Neural progenitor cell (in vitro differentiated cells): ENCODE results near the gene GGA3. TPM values are rescaled to one million over a fixed set of nuclear protein-coding genes. Genes with fewer than 3 reads are reported as not detected.
"Not testable (repeated sequence)": the region's sequence is repeated elsewhere in the genome, so short reads cannot be mapped to it uniquely, and the experiment has no call there.

Experiments
- DNase-seq: peaks from one replicate; pipeline ENCODE4 v3.0.0-alpha.2; 2016; ENCODE audit warnings: low spot score
- H2AFZ ChIP-seq: fragments of 200-600 bp; sonication (generic); replicated peaks from 2 replicates; pipeline ENCODE4 v1.6.1; 2016; ENCODE audit warnings: antibody characterized with exemption
- H3F3A ChIP-seq: fragments of 200-600 bp; sonication (generic); 2 replicates; pipeline ENCODE4 v1.6.1; 2016; ENCODE audit warnings: antibody characterized with exemption, low read depth
- H3K27ac ChIP-seq: fragments of 200-600 bp; sonication (generic); 2 replicates; pipeline ENCODE4 v1.5.1; 2016; ENCODE audit warnings: mild to moderate bottlenecking
- H3K27me3 ChIP-seq: fragments of 200-600 bp; sonication (generic); 2 replicates; pipeline ENCODE4 v1.6.1; 2016; ENCODE audit warnings: mild to moderate bottlenecking, moderate library complexity
- H3K36me3 ChIP-seq: fragments of 200-600 bp; sonication (generic); 2 replicates; pipeline ENCODE4 v1.5.1; 2016
- H3K4me1 ChIP-seq: fragments of 200-600 bp; sonication (generic); 2 replicates; pipeline ENCODE4 v1.6.1; 2016; ENCODE audit warnings: mixed run types
- H3K4me2 ChIP-seq: fragments of 200-600 bp; sonication (generic); 2 replicates; pipeline ENCODE4 v1.6.1; 2016
- H3K4me3 ChIP-seq: fragments of 200-600 bp; sonication (generic); 2 replicates; pipeline ENCODE4 v1.5.1; 2016
- H3K79me2 ChIP-seq: fragments of 200-600 bp; sonication (generic); 2 replicates; pipeline ENCODE4 v1.6.1; 2016; ENCODE audit warnings: low read depth
- H3K9ac ChIP-seq: fragments of 200-600 bp; sonication (generic); 2 replicates; pipeline ENCODE4 v1.6.1; 2016
- H3K9me3 ChIP-seq: fragments of 200-600 bp; sonication (generic); 2 replicates; pipeline ENCODE4 v1.5.1; 2016; ENCODE audit warnings: low read depth
- H4K20me1 ChIP-seq: fragments of 200-600 bp; sonication (generic); 2 replicates; pipeline ENCODE4 v1.6.1; 2016; ENCODE audit warnings: low read depth
- H3K27ac Mint-ChIP-seq: 3 replicates; pipeline ENCODE4 v1.8.0; 2021; ENCODE audit warnings: mixed read lengths
- H3K27me3 Mint-ChIP-seq: 2 replicates; pipeline ENCODE4 v1.8.0; 2022; ENCODE audit warnings: low read depth, mild to moderate bottlenecking, inconsistent platforms, moderate library complexity, mixed read lengths; ENCODE audit not compliant: insufficient read depth
- H3K36me3 Mint-ChIP-seq: 3 replicates; pipeline ENCODE4 v1.8.0; 2021; ENCODE audit warnings: mixed read lengths
- H3K4me1 Mint-ChIP-seq: 3 replicates; pipeline ENCODE4 v1.8.0; 2021; ENCODE audit warnings: mixed read lengths
- H3K4me3 Mint-ChIP-seq: 3 replicates; pipeline ENCODE4 v1.8.0; 2021; ENCODE audit warnings: mild to moderate bottlenecking, moderate library complexity, mixed read lengths
- H3K9me3 Mint-ChIP-seq: 3 replicates; pipeline ENCODE4 v1.8.0; 2020; ENCODE audit warnings: mixed read lengths
- EZH2 ChIP-seq: fragments of 200-600 bp; sonication (generic); IDR thresholded peaks from 2 replicates; pipeline ENCODE4 v1.6.1; 2017; ENCODE audit warnings: antibody characterized with exemption, mild to moderate bottlenecking, moderate library complexity
- EZH2phosphoT487 ChIP-seq: fragments of 200-600 bp; sonication (generic); IDR thresholded peaks from 2 replicates; pipeline ENCODE4 v1.6.1; 2017; ENCODE audit warnings: antibody characterized with exemption
- total RNA-seq: library from RNA; depleted of rRNA; stranded (reverse); fragments of >200 nt; gene quantifications from 2 replicates; pipeline ENCODE4 v1.2.3, GENCODE V29; 2015; ENCODE audit warnings: low replicate concordance
- TF ChIP-seq, protein P1 (sequence below): fragments of 200-600 bp; sonication (generic); IDR thresholded peaks from 2 replicates; pipeline ENCODE4 v1.5.1; 2017; ENCODE audit warnings: antibody characterized with exemption, mild to moderate bottlenecking

The GGA3 gene
- total RNA-seq, 1 donor from 2014 or later, result 28.0 TPM

DNA sequence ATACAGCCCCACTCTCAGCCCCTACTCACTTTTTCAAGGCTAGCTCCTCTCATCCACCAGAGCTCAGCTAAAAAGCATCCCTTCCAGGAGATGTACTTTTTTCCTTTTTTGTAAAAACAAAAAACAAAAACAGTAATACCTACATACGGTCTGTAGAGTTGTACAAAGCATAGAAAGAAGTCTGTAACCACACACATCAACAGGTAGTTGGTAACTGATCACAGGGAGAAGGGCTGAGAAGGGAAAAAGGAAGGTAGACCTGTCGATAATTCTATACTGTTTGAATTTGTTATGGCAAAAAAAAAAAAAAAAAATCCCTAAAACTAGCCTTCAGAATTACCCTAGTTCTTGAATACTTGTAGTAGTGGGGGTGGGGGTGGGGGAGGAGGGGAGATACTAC, 27.0 kb upstream of the GGA3 start:
- Histone ChIP-seq H3K4me1 (peaks cover 3% of the 10 kb centered on the region), H4K20me1 (no peaks in the 10 kb centered on the region), H3K79me2 (no peaks in the 10 kb centered on the region), H3K27ac (no peak overlapping the region), H3K4me2 (peak overlapping the region; percentile 82), H3K9me3 (no peaks in the 10 kb centered on the region), H3F3A (peaks cover 4% of the 10 kb centered on the region), H3K36me3 (no peaks in the 10 kb centered on the region), H3K9ac (no peak overlapping the region), H3K27me3 (peaks cover 22% of the 10 kb centered on the region), H3K4me3 (peak overlapping the region; percentile 71), H2AFZ (no peak overlapping the region)
- Mint-ChIP-seq H3K27me3 (peaks cover 6% of the 10 kb centered on the region), H3K4me1 (peaks cover 8% of the 10 kb centered on the region), H3K36me3 (peaks cover 3% of the 10 kb centered on the region), H3K9me3 (no peaks in the 10 kb centered on the region), H3K27ac (no peak overlapping the region), H3K4me3 (peak overlapping the region; percentile 93)
- no peak for DNase-seq
- TF ChIP-seq EZH2phosphoT487 (no peak), EZH2 (no peak)
- TF ChIP-seq, protein P1, sequence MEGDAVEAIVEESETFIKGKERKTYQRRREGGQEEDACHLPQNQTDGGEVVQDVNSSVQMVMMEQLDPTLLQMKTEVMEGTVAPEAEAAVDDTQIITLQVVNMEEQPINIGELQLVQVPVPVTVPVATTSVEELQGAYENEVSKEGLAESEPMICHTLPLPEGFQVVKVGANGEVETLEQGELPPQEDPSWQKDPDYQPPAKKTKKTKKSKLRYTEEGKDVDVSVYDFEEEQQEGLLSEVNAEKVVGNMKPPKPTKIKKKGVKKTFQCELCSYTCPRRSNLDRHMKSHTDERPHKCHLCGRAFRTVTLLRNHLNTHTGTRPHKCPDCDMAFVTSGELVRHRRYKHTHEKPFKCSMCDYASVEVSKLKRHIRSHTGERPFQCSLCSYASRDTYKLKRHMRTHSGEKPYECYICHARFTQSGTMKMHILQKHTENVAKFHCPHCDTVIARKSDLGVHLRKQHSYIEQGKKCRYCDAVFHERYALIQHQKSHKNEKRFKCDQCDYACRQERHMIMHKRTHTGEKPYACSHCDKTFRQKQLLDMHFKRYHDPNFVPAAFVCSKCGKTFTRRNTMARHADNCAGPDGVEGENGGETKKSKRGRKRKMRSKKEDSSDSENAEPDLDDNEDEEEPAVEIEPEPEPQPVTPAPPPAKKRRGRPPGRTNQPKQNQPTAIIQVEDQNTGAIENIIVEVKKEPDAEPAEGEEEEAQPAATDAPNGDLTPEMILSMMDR, result no peak

DNA sequence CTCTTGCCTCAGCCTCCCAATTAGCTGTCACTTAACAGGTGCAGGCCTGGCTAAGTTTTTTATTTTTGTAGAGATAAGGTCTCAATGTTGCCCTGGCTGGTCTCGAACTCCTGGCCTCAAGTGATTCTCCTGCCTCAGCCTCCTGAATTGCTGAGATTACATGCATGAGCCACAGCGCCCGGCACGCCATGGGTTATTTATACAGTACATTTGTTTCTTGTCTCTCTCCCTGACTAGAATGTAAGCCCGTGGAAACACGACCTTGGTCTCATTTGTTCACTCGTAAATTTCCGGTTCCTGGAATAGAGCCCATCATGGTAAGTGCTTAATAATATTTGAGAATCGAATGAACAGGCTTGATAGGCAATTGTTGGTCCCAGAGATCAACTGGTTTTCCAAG, 25.8 kb upstream of the GGA3 start:
- Histone ChIP-seq H3K4me3 (no peak overlapping the region), H3K9ac (no peak overlapping the region), H3K27me3 (peaks cover 22% of the 10 kb centered on the region), H3K36me3 (no peaks in the 10 kb centered on the region), H3K4me1 (peaks cover 3% of the 10 kb centered on the region), H3K9me3 (no peaks in the 10 kb centered on the region), H3F3A (peaks cover 4% of the 10 kb centered on the region), H4K20me1 (no peaks in the 10 kb centered on the region), H3K79me2 (no peaks in the 10 kb centered on the region), H3K4me2 (no peak overlapping the region), H3K27ac (no peak overlapping the region), H2AFZ (no peak overlapping the region)
- DNase-seq, result no peak
- Mint-ChIP-seq H3K4me3 (no peak overlapping the region), H3K27me3 (peaks cover 7% of the 10 kb centered on the region), H3K4me1 (peaks cover 8% of the 10 kb centered on the region), H3K9me3 (no peaks in the 10 kb centered on the region), H3K27ac (no peak overlapping the region), H3K36me3 (peaks cover 5% of the 10 kb centered on the region)
- TF ChIP-seq EZH2phosphoT487 (no peak), EZH2 (no peak)
- TF ChIP-seq, protein P1, result no peak

DNA sequence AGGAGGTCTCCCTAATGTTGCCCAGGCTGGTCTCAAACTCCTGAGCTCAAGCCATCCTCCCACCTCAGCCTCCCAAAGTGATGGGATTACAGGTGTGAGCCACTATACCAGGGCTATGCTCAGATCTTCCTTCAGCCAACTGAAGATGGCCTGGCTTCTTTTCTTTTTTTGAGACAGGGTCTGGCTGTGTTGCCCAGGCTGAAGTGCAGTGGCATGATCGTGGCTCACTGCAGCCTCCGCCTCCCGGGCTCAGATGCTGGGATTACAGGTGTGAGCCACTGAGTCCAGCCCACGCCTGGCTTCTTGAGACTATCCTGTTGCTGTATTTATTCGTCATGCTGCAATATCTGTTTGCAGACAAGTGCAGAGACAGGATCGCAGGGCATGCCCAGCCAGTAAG, 23.7 kb upstream of the GGA3 start:
- H3K27me3 Mint-ChIP-seq, result peaks cover 7% of the 10 kb centered on the region
- TF ChIP-seq, protein P1, result no peak
- TF ChIP-seq EZH2phosphoT487 (no peak), EZH2 (no peak)
- Histone ChIP-seq H3K9me3 (no peaks in the 10 kb centered on the region), H3K36me3 (no peaks in the 10 kb centered on the region), H3K4me1 (peaks cover 3% of the 10 kb centered on the region), H3K4me3 (no peak overlapping the region), H3K27ac (no peak overlapping the region), H3K79me2 (no peaks in the 10 kb centered on the region), H3F3A (peaks cover 2% of the 10 kb centered on the region), H3K9ac (no peak overlapping the region), H3K27me3 (peaks cover 14% of the 10 kb centered on the region), H3K4me2 (no peak overlapping the region), H4K20me1 (no peaks in the 10 kb centered on the region), H2AFZ (no peak overlapping the region)
- no peak for DNase-seq
- no peaks in the 10 kb centered on the region for H3K9me3 Mint-ChIP-seq
- H3K36me3 Mint-ChIP-seq, result peaks cover 5% of the 10 kb centered on the region
- H3K27ac Mint-ChIP-seq, result no peak overlapping the region
- H3K4me3 Mint-ChIP-seq, result no peak overlapping the region
- H3K4me1 Mint-ChIP-seq, result peaks cover 8% of the 10 kb centered on the region

DNA sequence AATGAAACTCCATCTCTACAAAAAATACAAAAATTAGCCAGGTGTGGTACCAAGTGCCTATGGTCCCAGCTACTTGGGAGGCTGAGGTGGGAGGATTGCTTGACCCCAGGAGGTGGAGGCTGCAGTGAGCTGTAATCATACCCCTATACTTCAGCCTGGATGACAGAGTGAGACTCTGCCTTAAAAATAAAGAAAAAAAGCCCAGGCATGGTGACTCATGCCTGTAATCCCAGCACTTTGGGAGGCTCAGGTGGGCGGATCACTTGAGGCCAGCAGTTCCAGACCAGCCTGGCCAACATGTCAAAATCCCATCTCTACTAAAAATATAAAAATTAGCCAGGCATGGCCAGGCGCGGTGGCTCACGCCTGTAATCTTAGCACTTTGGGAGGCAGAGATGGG, 18.8 kb upstream of the GGA3 start:
- H3F3A ChIP-seq, H4K20me1 ChIP-seq, H3K4me3 Mint-ChIP-seq, H3K27me3 Mint-ChIP-seq, H3K4me3 ChIP-seq, H2AFZ ChIP-seq, H3K27ac Mint-ChIP-seq, DNase-seq, H3K36me3 ChIP-seq, H3K9me3 Mint-ChIP-seq, H3K4me1 Mint-ChIP-seq, H3K27ac ChIP-seq, H3K79me2 ChIP-seq, H3K36me3 Mint-ChIP-seq, H3K9me3 ChIP-seq, H3K4me2 ChIP-seq, H3K27me3 ChIP-seq, H3K4me1 ChIP-seq, H3K9ac ChIP-seq: not testable (repeated sequence)
